ENCODE results near the gene GIMAP5.
A peak's percentile ranks its signal among the peaks of the same experiment; 100 is the strongest.

GIMAP5 gene

DNA sequence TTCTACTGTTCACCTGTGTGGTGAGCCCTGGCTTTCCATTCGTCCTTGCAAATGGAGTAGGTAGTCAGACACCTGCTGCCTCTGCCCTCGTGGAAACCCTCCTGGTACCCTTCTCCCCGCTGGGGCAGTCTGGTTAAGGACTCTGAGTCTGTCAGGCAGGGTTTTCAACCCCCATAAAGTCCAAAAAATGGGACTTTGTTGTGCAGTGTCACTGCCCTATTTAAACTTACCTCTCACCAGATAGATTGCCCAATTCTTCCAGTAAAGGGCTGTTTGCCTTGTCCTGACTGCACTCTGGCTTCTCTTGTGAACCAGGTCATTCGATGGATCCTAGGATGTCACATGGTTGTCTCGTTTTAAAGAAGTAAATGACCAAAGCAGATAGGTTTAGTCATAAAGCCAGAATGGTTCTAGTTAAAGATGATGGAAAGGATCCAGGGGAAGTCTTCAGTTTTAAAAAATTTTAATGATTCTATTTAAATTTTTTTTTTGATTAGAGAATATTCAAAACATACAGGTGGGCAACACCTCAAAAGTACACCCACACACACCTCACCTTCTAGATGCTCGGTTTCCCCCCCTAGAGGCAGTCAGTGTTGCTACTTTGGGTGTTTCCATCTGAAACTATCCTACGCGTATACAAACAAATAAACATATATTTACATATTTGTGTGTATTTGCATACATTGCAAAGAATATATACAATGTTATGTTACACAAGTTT lies 41.0 kb downstream of the GIMAP5 start:
- no peak for DNase-seq

DNA sequence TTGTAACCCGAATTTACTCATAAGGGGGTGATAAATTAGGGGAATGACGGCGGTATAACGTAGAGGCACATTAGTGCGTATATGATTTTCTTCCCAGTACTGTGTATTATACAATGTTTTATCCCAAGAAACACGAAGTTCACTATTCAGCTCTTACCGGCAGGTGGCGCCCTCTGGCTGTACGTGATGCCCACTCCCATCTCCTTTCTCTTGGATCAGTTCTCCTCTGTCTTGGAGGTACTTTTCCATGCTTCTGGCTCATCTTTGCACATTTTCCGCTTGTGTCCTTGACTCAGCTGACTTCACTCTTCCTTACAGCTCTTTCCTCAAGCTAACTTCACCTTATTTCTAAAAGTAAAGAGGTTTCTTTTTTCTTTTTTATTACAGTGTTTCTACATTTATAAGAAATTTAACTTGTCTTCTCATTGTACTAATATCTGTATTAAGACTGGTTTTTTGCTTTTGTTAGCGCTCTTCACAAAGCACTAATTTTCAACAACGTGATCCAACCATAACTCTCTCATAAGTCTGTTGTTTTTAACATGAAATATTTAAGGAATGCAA lies 41.6 kb downstream of the GIMAP5 start:
- peak; percentile 41 for DNase-seq

DNA sequence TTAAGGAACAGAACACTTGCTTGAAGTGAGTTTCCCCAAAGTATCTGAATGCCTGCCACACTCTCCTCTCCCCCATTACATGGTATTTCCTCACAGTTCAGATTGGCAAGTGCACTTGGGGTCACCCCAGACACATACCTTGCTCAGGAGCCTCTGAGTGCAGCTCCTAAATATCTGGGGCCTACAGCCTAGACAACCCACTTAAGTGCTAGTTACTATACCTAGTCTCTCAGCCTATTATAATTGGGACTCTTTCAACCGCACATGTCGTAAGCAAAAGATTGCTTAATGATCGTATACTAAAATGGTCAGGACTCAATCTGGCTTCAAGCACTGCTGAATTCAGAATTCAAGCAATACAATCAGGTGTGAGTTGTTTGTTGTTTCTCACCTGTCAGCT lies 43.1 kb downstream of the GIMAP5 start:
- no peak for DNase-seq

DNA sequence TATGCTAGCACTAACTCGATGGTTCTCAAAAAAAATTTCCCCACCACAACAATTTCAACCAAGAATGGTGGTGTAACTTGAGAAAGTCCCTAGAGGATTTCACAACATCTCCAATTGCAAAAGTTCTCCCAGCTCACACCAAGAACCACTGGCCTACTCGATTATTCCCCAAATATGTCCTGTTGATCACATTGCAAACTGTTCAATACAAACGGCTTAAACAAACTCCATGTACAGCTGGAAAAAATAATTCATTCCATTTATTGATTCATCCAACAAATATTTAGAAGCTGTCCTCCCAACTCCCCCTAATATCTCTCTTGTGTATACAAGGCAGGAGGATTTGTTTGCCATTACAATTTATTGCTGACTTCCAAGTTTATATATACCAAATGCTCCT lies 43.9 kb downstream of the GIMAP5 start:
- no peak for DNase-seq

DNA sequence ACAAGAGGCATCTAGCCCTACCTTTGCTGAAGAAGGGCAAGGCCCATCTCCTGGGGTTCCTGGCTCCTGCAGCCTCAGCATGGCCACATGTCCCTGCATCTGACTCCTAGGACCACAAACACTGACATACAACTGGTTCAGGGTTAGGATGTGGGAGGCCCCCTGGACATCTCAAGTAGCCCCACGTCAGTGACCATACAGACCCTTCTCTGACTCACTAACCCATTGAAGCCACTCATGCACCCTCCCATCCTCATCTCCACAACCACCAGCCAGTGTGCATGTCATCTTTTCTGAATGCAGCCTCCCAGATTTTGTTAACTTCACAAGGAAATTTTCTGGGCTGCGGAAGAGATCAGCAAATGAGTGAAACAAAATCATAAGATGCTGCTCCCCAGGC lies 44.7 kb downstream of the GIMAP5 start:
- no peak for DNase-seq

DNA sequence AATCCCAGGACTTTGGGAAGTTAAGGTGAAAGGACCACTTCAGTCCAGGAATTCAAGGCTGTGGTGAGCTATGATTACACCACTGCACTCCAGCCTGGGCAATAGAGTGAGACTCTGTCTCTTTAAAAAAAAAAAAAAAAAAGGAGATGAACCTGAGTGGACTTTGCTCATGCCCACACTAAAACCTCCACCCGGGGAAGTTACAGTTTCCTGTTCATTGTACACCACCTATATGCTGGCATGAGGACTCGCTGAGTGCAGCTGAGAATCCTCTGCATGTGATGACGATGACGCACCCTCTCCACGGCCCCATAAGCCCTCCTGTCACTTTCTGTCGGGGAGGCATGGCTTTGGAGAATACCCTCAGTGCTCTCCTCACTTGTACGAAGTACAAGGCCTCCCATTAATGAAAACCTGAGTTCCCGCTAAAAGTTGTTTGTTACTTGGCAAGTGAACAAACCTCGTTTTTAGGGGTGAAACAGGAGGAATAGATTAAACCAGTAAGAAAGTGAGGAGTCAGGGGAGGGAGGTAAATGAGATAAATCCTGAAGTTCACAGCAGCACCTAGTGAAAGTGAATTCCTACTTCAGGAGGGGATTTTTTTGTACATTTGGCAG lies 47.0 kb downstream of the GIMAP5 start:
- no peak for DNase-seq

DNA sequence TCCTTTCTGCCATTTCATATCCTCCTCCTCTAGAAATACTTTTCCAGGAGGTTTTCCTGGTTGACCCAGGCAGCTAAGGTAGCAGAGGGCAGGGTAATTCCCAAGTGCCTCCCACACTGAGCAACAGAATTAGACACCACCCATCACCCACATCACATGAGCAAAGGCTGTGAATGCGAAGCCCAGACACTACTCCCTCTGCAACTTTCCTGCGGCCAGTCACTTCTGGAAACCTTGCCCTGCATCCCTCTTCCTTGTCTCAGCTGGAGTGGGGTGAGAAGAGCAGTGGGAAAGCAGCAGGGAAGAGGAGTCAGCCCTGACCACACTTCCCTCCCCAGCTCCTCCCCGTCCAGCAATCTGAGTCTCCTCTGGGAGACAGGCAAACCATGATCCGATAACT lies 47.7 kb downstream of the GIMAP5 start:
- DNase-seq, result no peak

DNA sequence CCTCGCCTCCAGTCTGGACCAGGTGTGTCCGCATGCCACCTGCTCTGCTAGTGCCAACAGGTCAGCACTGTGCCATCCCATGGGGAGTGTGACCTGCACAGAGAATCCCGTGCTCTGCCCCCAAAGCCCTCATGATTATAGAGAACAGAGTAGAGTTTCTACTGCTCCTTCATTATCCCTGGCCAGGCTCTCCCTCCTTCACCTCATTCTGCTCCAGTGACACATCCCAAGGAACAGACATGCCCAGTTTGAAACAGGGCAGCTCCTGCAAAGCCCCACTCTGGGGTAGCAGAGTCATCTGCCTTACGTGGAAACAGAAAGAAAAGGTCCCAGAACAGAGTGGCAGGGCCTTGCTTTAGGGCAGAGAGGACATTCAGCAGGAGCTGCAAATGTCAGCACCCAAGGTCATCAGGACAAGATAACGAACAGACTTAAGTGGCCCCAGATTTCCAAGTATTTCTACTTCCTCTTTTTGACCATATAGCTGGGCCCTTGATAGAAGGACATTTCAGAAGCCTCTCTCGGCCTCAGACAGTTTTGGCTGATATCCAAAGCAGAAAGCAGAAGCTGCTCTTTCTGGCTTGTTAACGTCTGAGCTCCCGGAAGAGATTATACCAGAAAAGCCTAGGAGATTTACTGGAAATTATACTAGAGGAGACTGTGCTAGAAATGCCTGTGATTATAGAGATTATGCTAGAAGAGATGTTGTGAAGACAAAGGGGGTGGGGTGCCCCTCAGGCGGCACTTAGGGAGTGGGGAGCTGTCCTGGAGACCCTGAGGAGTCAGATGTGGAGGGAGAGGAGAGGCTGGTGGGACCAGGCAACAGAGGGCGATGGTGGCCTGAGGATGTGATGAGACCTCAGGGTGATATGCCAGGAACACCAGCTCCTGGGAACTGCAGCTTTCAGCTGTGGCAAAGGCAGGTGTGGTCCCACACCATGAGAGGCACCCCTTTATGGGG lies 50.4 kb downstream of the GIMAP5 start:
- DNase-seq, result peak; percentile 56

DNA sequence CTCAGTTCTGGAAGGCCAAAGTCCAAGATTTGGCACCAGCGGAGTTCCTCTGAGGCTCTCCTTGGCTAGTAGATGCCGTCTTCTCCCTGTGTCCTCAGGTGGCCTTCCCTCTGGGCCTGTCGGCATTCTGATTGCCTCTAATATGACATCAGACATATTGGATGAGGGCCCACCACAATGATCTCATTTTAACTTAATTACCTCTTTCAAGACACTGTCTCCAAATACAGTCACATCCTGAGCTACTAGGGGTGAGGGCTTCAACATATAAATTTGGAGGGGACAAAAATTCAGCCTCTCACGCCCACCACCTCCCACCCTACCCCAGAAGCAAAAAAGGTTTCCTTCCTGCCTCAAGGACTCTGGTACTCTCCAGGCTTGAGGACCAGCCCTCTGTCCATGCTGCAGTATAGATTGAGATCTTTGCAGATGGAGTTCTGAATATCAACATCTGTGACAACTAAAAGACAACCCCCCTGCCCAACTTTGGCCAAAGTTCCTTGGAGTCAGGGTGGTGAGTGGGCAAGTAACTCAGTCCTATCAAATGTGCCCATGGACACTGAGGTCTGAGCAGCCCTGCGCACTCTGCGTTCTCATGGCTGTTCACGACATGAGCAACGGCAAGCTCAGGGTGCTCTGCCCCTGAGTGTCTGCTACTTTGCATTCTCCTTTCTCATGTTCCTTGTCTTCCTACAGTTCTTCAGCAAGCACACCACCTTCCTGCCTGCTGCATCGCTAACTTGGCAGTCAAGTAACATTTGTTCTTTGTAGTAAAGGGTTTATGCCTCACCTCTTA lies 51.5 kb downstream of the GIMAP5 start:
- DNase-seq, result no peak

DNA sequence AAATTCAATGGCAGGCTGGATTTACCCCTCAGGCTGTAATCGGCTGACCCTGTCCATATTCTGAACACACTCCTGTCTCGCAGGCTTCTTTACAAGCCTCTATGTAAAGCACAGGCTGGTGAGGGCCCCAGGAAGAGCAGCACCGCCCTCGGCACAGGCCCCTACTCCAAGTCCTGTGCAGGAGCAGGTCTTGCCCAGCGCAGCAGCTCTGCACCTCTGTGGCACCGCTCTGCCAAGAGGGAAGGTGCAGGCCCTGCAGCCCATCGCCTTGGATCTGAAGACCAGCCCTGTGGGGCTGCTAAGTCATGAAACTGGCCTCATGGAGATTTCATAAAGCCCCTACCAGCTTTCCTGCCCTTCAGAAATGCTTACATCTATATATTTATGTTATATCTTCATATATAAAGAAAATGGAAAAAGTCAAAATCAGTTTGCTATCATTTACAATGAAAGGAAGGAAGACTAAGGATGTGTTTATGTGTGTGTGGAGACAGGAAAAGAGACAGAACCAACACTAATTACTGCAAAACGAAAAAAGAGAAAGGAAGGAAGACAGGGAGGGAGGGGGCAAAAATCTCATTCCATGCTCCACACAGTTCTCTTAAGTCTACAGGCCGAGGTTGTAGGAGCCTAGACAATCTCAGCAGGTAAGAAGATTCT lies 53.3 kb downstream of the GIMAP5 start:
- no peak for DNase-seq

DNA sequence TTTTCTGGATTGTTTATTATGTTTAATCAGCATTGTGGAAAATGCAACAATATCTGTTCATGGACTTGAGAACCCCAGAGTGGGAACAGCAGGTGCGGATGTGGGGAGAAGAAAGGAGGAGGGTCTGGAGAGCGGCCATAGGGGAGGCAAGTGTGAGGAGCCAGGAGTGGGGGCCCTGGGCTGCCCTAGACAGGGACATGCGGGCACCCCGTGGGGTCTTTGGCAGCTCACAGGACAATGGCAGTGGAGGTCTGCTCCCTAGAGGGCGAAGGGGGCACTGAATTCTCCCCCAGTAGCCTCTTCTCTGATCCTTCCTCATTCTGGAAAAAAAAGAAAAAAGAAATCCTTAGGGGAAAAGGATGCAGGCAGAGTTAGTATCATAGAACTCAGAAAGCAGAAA lies 54.1 kb downstream of the GIMAP5 start:
- no peak for DNase-seq

DNA sequence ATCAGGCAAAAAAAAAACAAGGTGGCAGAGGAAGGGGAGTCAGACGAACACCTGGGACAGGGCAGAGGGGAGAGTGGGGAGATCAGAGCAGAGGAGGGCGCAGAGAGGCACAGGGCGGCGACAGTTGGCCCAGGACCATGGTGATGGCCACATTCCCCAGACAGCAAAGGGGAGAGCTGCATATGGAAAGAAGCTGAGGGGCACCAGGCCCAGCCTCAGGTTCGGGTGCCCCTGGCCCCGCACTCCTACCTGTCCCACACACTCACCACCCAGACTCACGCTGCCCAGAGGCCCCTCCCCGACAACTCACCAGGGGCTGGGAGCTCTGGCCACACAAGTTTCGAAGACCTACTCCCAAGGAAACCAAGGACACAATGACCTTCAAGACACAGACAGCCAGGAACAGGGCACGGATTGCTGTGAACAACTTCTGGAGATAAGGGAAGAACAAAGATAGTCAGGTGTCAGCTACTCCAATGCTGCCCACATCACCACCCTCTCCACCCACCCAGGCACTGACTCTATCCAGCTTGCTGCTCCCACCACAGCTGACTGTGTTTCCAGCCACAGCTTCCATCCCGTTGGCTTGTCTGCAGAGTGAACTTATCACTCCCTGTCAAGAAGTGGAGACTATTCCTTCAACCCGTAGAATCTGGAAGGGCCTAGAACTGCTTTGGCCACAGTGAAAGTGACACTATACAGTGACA lies 54.7 kb downstream of the GIMAP5 start:
- DNase-seq, result no peak
